GM18907 (cell line): ENCODE measurements around the gene PXDN.
"Not testable (repeated sequence)": the region's sequence is repeated elsewhere in the genome, so short reads cannot be mapped to it uniquely, and the experiment has no call there.

ENCODE experiments used
- ATAC-seq: cut with Tn5 transposase; IDR thresholded peaks from one replicate; pipeline ENCODE4 v1.9.1; 2021; ENCODE audit warnings: mild to moderate bottlenecking, moderate library complexity; ENCODE audit not compliant: unreplicated experiment

The PXDN gene

GRCh38 chr2:1705557-1706076 lies 38.7 kb downstream of the PXDN start:
- ATAC-seq, result no peak

DNA sequence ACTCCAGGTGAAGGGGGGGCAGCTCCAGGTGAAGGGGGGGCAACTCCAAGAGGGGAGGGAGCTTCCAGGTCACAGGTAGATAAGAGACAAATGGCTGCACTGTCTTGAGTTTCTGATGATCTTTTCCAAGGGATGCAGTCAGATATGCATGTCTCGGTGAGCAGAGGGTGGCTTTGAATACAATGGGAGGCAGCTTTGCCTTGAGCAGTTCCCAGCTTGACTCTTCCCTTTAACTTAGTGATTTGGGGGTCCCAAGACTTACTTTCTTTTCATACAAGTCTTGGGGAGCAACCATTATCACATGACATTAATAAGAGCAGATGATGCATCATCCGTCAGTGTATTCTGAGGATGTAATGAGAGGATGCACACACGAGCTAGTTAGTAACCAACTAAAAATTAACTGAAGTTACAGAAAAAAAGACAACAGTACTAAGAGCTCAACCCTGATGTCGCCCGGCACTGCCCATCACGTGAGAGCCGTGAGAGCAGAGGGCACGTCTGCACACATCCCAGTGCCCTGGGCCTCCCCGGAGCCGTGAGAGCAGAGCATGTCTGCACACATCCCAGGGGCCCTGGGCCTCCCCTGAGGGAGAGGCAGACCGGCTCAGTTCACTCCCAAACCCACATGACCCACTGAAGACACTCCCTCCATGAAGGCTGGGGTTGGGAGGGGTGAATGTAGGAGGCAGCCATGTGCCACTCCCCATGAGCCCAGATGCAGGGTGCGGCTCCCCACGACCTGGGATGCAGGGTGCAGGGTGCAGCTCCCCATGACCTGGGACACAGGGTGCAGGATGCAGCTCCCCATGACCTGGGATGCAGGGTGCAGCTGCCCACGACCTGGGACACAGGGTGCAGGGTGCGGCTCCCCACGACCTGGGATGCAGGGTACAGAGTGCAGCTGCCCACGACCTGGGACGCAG lies 39.4 kb downstream of the PXDN start:
- ATAC-seq, result no peak

GRCh38 chr2:1702186-1702565 lies 42.1 kb downstream of the PXDN start:
- no peak for ATAC-seq

DNA sequence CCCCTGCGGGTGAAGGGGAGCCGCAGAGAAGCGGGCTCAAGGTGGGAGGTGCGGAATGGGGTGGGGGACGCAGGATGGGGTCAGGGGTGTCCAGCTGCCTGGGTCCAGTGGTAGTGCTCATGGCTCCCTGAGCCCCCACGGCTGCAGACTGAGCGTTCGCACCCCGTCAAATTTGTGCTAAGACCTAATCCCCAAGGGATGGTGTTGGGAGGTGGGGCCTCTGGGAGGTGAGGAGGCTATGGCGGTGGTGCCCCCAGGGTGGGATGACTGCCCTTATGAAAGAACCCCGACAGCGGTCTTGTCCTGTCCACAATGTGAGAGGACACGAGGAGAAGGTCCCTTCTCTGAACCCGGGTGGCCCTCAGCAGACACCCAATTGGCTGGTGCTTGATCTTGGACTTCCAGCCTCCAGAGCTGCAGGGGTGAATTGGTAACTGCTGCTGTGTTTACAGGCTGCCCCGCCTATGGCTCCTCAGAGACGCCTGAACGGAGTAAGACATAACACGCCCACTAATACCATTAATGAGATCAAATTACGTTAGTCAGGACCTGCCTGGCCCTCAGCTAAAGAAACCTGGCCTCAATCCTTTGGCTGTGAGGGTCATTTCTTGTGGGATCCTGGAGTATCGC lies 42.6 kb downstream of the PXDN start:
- no peak for ATAC-seq

DNA sequence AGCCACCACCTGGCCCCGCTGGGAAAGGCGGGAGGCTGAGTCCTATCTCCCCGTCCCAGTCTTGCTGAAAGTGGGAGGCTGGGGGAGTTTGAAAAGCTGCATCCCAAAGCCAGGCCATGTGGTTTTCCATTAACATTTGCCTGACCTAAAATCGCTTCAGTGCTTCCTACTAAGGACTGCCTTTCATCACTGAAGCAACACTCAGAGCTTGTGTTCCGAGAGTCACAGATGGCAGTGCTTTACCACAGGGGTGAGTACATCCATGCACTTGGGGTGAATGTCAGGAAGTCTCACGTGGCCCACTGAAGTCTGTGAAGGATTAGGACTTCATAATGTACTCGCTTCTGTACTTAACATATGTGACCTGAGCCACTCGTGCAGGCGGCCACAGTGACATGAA lies 43.3 kb downstream of the PXDN start:
- no peak for ATAC-seq

DNA sequence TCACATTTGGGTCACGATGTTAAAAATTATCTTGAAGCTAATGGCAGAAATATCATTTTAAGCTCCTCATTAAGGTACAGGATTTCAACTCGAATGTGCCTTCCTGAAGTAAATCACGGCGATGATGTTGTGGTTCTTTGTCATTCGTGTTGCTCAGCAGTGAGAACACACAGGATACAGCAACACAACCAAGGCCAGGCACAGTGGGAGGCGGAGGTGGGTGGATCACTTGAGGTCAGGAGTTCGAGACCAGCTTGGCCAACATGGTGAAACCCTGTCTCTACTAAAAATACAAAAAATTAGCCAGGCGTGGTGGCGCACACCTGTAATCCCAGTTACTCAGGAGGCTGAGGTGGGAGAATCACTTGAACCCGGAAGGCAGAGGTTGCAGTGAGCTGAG lies 43.9 kb downstream of the PXDN start:
- not testable (repeated sequence) for ATAC-seq

DNA sequence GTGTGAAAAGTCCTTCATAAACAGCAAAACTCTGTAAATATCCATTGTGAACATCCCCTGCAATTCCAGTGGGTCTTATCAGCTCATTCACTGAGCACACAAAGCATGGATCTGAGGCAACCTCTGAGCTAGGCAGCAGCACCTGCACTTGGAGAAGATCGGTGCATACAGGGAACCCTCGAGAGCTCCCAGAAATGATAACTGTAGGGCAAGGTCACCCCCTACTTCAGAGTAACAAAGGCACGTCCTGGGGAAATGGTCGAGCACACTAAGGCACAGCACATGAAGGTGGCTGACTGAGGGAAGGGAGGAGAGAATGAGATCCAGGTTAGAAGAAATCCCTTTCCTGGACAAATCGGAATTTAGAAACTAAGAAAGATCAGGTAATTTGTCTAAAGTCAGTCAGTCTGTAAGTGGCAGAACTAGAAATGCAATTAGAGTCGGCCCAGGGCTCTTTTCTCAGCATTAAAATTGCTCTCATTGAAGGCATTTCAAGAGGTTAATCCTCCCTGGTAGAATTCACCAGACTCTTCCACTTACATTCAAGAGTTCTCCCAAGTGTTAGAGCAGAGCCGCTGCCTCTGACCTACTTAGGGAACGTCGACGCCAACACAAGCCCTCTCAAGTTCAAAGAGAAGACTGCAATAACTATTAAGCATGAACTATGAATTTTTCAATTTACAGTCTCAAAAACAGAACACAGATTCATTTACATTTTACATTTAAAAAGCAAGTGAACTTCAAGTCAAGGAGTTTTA lies 45.9 kb downstream of the PXDN start:
- ATAC-seq, result no peak

DNA sequence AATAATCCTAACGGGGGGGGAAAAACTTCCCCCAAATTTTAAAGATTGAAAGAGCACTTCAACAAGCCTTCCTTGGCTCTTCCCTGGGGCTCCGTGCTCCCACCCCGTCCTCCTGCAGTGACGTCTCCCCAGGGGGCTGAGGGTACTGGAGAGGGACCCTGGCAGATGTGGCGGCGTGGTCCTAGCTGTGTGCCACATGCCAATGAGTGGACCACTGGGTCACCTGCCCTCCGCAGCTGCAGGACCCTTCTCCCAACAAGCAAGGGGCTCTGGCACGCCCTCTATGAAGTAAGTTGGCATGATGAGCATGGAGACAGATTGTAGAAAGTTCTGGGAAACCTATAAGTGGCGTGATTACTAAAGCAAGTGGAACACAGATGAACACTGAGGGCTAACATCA lies 46.7 kb downstream of the PXDN start:
- no peak for ATAC-seq

GRCh38 chr2:1696472-1696871 lies 47.8 kb downstream of the PXDN start:
- no peak for ATAC-seq

GRCh38 chr2:1694371-1695271 lies 49.7 kb downstream of the PXDN start:
- ATAC-seq, result no peak

GRCh38 chr2:1693723-1694122 lies 50.6 kb downstream of the PXDN start:
- ATAC-seq, result no peak

GRCh38 chr2:1692342-1692741 lies 52.0 kb downstream of the PXDN start:
- no peak for ATAC-seq

- ATAC-seq, result no peak
Measured at GRCh38 chr2:1691366-1691765, 52.9 kb downstream of the PXDN start.

- no peak for ATAC-seq
Measured at GRCh38 chr2:1690056-1690775, 54.1 kb downstream of the PXDN start.

DNA sequence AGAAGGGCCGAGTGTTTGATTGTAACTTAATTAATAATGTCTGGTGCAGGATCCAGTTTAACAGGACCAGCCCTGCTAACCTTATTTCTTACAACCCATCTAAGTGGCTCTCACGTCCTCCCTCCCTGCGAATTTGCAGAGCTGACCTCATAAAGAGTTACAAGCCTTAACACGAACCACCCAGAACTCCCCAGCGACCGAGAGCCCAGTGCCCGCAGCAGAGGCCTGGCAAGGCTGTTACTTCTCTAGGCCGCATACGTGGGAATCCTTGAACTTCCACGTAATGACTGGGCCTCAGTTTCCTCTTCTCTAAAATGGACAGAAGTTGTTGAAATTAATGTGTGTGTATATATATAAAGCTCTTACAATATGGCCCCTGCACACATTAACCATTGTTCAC lies 55.5 kb downstream of the PXDN start:
- no peak for ATAC-seq

- ATAC-seq, result no peak
Measured at GRCh38 chr2:1688161-1688560, 56.2 kb downstream of the PXDN start.

DNA sequence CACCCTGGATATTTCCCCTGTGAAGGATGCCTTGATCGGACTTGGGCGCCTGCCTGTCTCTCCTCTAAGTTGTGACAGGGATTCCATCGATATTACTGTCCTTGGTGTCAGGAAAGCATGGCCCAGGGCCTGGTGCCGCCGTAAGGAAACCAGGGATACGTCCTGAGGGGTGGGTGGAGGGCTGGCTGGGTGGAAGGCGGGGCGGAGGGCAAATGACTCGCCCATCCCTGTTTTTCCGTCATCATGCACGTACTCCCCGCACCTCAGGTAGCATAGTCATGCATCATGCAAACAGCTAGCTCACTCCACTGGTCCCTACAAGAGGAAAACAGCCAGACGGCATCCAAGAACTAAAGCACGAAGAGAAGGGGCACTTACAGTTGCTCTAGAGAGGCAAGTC lies 57.1 kb downstream of the PXDN start:
- ATAC-seq, result no peak

DNA sequence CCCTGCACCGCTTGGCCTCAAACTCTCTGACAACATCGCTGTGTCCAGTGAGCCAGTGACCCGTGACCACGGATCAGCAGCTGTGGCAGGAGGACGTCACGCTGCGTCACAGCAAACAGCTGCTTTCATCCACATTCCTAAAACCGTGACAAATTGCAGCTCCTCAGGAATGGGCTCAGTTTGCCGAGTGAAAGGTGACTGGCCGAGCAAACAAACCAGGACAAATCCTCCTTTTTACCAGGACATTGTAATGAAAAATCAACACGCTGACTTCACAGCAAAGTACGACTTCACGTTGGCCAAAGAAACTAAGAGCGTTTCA lies 57.6 kb downstream of the PXDN start:
- ATAC-seq, result no peak

DNA sequence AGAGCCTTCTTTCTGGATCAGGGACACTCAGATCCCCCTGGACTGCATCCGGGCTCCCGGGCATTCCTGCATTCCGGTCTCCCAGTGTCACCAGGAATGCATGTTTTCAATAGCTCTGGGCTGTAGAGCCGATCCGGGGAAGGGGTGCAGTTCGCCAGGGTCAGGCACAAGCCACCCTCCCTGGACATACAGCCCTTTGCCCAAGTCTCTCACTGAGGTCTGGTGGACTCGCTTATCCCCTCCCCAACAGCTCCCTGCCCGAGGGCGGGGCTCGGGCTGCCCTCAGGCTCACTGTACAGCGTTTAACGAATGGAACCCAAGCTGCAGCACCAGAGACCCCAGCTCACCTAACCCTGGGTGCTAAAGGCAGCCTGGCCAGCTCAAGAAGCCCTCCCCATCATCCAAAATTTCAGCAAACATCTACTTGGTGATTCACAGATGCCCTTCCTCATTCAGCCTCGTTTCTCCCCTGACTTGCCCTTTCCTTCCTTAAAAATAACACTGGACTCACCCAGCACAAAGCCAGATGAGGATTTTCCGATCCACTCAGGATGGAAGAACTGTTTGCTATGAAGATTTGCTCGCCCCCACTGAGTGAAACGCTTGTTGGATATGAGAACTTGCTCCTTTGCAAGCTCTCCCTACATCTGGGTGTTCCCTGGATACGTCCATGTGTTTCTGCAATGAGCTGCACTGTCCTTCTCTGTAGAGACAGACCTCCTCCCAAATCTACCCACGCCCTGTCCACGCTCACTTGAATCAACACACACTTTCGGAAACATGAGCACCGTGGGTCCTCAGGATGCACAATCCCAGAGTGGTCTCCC lies 58.1 kb downstream of the PXDN start:
- ATAC-seq, result no peak
